Esophagus squamous epithelium (tissue), 4 donors: ENCODE data around the gene TMEM121.

Experiments
- CTCF ChIP-seq, 6 experiments: fragments of 450-650 bp in 4 of 6; fragments of 200-600 bp in 2 of 6; sonication (generic) in 2 of 6; IDR thresholded peaks; one replicate each; pipeline ENCODE4 v1.5.1; 2016 to 2019; ENCODE audit warnings: antibody characterized with exemption in 6 of 6, mild to moderate bottlenecking in 4 of 6, moderate library complexity in 4 of 6
- POLR2A ChIP-seq, 4 donors: fragments of 450-650 bp; IDR thresholded peaks; one replicate each; pipeline ENCODE4 v1.6.1; 2017; ENCODE audit warnings: antibody characterized with exemption in 4 of 4, mild to moderate bottlenecking in 4 of 4, moderate library complexity in 3 of 4

GRCh38 chr14:105487449-105487985 lies 38.9 kb upstream of the TMEM121 start:
- no peak for TF ChIP-seq CTCF (IDR thresholded peaks at IDR 0.05)
- TF ChIP-seq POLR2A (IDR thresholded peaks at IDR 0.05) = peak in 1 of 4 donors; percentile 8
